ENCODE measurements around the gene SEMA6A. TPM values are rescaled to one million over a fixed set of nuclear protein-coding genes. Genes with fewer than 3 reads are reported as not detected.

The SEMA6A gene
- total and polyA plus RNA-seq, 2 experiments from 2014 or later = 233 to 400 TPM

DNA sequence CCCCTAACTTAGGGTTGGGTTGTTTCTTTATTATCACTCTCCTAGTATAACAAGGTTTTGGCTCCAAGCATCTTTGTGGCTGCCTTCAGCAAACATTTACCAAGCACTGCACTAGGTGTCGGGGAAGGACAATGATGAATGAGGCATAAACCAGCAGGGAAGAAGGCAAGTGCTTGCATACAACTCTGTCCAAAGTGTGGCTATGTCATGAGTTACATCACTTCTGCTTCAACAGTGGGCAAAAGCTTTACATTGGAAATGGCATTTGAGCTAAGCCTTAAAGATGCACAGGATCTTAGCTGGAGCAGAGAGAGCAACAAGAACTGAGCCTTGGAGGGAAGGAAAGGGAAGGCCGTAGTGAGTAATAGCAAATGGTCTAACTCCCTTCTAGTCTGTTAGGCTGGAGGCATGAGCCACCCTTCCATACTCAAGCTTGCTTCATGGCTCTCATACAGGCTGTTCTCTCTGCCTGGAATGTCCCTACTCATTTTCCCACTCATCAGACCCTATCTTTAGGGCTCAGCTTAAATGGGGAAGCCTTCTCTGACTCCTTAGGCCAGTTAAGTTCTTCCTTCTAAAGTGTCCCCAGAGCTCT lies 121.8 kb downstream of the SEMA6A start:
- Histone ChIP-seq H3K4me1 (ENCODE audit: insufficient read depth) (peaks cover 63% of the 10 kb centered on the region), H2AFZ (no peak overlapping the region), H3K79me2 (replicated peaks; ENCODE audit: insufficient read depth) (peaks cover 10% of the 10 kb centered on the region), H4K20me1 (replicated peaks; ENCODE audit: insufficient read depth) (peaks cover 4% of the 10 kb centered on the region; the same call in 1 of the 2 replicates), H3K4me2 (no peak overlapping the region), H3K27me3 (ENCODE audit: insufficient read depth) (no peaks in the 10 kb centered on the region), H3K9me2 (ENCODE audit: insufficient read depth) (no peaks in the 10 kb centered on the region), H3K4me3 (no peak overlapping the region), H3K36me3 (ENCODE audit: insufficient read depth) (peaks cover 27% of the 10 kb centered on the region; the same call in 1 of the 2 replicates), H3F3A (replicated peaks; ENCODE audit: low read depth) (peaks cover 7% of the 10 kb centered on the region; the same call in 1 of the 2 replicates), H3K27ac (ENCODE audit: low read depth) (peak overlapping the region; percentile 65; the same call in 1 of the 2 replicates)
- peak; percentile 17 for ATAC-seq
- peaks cover 67% of the 10 kb centered on the region for H3K4me1 Mint-ChIP-seq
- no peaks in the 10 kb centered on the region for H3K9me3 Mint-ChIP-seq
- peaks cover 32% of the 10 kb centered on the region for H3K36me3 Mint-ChIP-seq (ENCODE audit: low read depth)
- no peak overlapping the region for H3K4me3 Mint-ChIP-seq
- no peak for DNase-seq (ENCODE audit: low spot score)
- peaks cover 9% of the 10 kb centered on the region for H3K27me3 Mint-ChIP-seq (ENCODE audit: insufficient read depth, low read depth, poor library complexity)
- TF ChIP-seq CTCF (conservative IDR thresholded peaks at IDR 0.05; ENCODE audit: low read depth in 2 of 2) = no peak
- peak; percentile 46; the same call in 1 of the 2 replicates for TF ChIP-seq POLR2AphosphoS5 (IDR thresholded peaks at IDR 0.05; ENCODE audit: low read depth)
- no peak for TF ChIP-seq ZNF331 (CRISPR knock-in tag; IDR thresholded peaks at IDR 0.05; ENCODE audit: low read depth)
- no peak for TF ChIP-seq EZH2phosphoT487 (IDR thresholded peaks at IDR 0.05; ENCODE audit: unreplicated experiment)
- H3K27ac Mint-ChIP-seq = no peak overlapping the region

DNA sequence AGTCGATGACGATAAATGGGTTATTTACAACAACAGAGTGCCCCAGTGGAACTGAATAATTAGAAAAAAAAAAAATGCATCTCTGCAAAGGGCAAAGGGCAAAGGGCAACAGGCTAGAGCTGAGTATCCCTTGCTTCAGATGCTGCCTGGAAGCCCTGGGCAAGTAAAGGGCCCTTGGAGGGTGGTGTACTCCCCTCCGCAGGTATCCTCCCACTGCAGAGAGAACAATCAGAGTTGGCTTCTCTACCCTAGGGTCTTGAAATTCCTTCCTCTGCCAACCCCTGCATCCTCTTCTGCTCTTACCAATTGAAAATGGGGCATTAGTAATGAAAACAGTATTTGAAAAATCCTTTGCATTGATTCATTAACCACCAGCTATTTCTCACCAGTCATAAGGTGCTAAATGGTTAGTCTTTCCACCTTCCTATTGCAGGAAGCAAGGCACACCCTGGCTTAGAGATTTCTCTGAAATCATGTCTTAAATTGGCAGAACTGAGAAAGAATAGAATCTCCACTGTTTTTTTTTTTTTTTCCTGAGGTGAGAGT lies 122.6 kb downstream of the SEMA6A start:
- Histone ChIP-seq H3K27me3 (ENCODE audit: insufficient read depth) (no peaks in the 10 kb centered on the region), H3K36me3 (ENCODE audit: insufficient read depth) (peaks cover 21% of the 10 kb centered on the region; the same call in 1 of the 2 replicates), H3K79me2 (replicated peaks; ENCODE audit: insufficient read depth) (peaks cover 10% of the 10 kb centered on the region), H3K27ac (ENCODE audit: low read depth) (no peak overlapping the region), H3K9me2 (ENCODE audit: insufficient read depth) (no peaks in the 10 kb centered on the region), H3K4me2 (0 out of 2 replicates have a peak overlapping the region, but pooled peaks have one; percentile 23), H3K4me1 (ENCODE audit: insufficient read depth) (peaks cover 63% of the 10 kb centered on the region), H4K20me1 (replicated peaks; ENCODE audit: insufficient read depth) (peaks cover 4% of the 10 kb centered on the region; the same call in 1 of the 2 replicates), H3K4me3 (no peak overlapping the region), H2AFZ (no peak overlapping the region), H3F3A (replicated peaks; ENCODE audit: low read depth) (peaks cover 7% of the 10 kb centered on the region; the same call in 1 of the 2 replicates)
- Mint-ChIP-seq H3K27me3 (ENCODE audit: insufficient read depth, low read depth, poor library complexity) (peaks cover 15% of the 10 kb centered on the region), H3K36me3 (ENCODE audit: low read depth) (peaks cover 39% of the 10 kb centered on the region), H3K27ac (peak overlapping the region; percentile 26; the same call in 1 of the 2 replicates), H3K9me3 (no peaks in the 10 kb centered on the region; the same call in 2 of the 3 replicates), H3K4me1 (peaks cover 67% of the 10 kb centered on the region), H3K4me3 (no peak overlapping the region)
- no peak for TF ChIP-seq NANOG (IDR thresholded peaks at IDR 0.05; ENCODE audit: borderline replicate concordance)
- TF ChIP-seq CTCF (conservative IDR thresholded peaks at IDR 0.05; ENCODE audit: low read depth in 2 of 2) = no peak
- TF ChIP-seq ZNF331 (CRISPR knock-in tag; IDR thresholded peaks at IDR 0.05; ENCODE audit: low read depth) = no peak
- TF ChIP-seq JUNB (IDR thresholded peaks at IDR 0.05; ENCODE audit: unreplicated experiment) = no peak
- no peak for DNase-seq (ENCODE audit: low spot score)
- ATAC-seq = peak; percentile 56

Data from GM23338 (cell line).